Measurements from ENCODE around the gene ATP10A. TPM values are rescaled to one million over a fixed set of nuclear protein-coding genes. Genes with fewer than 3 reads are reported as not detected.

The ATP10A gene
- total RNA-seq, 1 experiment from 2014 or later = not detected

DNA sequence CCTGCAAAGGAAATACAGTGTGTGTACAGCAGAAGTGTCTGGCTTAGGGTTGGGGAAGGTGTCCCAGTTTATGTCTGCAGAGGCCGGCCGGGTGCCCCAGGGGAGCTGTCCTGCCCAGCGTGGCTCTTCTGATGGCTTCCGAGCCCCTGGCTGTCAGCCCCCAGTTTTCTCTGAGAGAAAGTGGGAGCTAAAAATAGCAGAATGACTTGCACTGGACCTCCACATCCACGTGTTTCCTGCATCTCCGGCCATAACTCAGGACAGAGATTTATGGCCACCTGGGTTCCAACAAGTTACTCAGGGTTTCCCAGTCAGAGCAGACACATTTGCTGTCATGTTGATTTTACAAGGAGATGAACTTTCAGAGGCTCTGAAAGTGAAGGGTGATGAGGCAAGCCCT is 192.0 kb downstream of the ATP10A start:
- no peaks in the 10 kb centered on the region for H3K9me3 Mint-ChIP-seq (ENCODE audit: unreplicated experiment)
- no peaks in the 10 kb centered on the region for H3K36me3 ChIP-seq (ENCODE audit: control insufficient read depth, insufficient read depth, low read length)
- TF ChIP-seq, protein P1, sequence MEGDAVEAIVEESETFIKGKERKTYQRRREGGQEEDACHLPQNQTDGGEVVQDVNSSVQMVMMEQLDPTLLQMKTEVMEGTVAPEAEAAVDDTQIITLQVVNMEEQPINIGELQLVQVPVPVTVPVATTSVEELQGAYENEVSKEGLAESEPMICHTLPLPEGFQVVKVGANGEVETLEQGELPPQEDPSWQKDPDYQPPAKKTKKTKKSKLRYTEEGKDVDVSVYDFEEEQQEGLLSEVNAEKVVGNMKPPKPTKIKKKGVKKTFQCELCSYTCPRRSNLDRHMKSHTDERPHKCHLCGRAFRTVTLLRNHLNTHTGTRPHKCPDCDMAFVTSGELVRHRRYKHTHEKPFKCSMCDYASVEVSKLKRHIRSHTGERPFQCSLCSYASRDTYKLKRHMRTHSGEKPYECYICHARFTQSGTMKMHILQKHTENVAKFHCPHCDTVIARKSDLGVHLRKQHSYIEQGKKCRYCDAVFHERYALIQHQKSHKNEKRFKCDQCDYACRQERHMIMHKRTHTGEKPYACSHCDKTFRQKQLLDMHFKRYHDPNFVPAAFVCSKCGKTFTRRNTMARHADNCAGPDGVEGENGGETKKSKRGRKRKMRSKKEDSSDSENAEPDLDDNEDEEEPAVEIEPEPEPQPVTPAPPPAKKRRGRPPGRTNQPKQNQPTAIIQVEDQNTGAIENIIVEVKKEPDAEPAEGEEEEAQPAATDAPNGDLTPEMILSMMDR (IDR thresholded peaks at IDR 0.05; ENCODE audit: insufficient read depth in 1 of 2, low read depth in 1 of 2, low read length in 1 of 2, severe bottlenecking in 1 of 2, unreplicated experiment in 1 of 2) = no peak
- ChIA-PET POLR2A (no interaction called here), CTCF (interaction anchor here (0.6 kb wide), 1 partner anchor 152 kb away, joined by 4 read pairs; no protein-coding TSS in a partner anchor)
- H3K9me3 ChIP-seq = no peaks in the 10 kb centered on the region
- no peak overlapping the region for H3K27ac Mint-ChIP-seq (ENCODE audit: unreplicated experiment)
- H3K4me3 Mint-ChIP-seq (ENCODE audit: unreplicated experiment) = no peak overlapping the region
- peaks cover 10% of the 10 kb centered on the region for H3K4me1 Mint-ChIP-seq (ENCODE audit: low read depth, unreplicated experiment)
- no peak overlapping the region for H3K4me3 ChIP-seq (ENCODE audit: low read depth, low read length)
- no peaks in the 10 kb centered on the region for H3K27me3 Mint-ChIP-seq (ENCODE audit: insufficient read depth, unreplicated experiment)
- no peaks in the 10 kb centered on the region for H3K27me3 ChIP-seq (replicated peaks; ENCODE audit: control insufficient read depth, insufficient read depth, low read length)
- no peaks in the 10 kb centered on the region for H3K36me3 Mint-ChIP-seq (ENCODE audit: insufficient read depth, unreplicated experiment)
- DNase-seq = no peak
- intact Hi-C loops (cut with micrococcal nuclease; ENCODE audit: unreplicated experiment) = loop anchor here (5.0 kb wide), 1 partner anchor 64 kb away; no protein-coding TSS in a partner anchor
- no TSS peak for BruUV-seq (replicated peaks)
- H3K4me1 ChIP-seq = peaks cover 9% of the 10 kb centered on the region; the same call in 1 of the 2 replicates

DNA sequence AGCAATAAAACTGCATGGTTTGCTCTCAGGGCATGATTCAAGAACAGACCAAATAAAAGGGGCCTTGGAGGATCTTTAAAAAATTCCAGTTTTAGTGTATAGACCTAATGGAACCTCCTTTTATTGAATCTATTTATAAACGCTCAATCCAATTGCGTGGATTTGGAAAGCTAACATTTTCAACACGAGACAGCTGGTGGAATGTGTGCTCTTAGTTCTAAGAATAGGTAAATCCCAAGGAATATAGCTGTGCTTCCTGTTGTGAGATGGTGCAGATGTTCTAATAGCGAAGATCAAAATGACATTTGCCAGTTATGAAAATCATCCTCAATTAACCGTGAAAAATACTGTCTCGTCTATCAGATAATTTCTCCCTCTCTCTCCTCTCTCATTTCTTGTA is 192.5 kb downstream of the ATP10A start:
- Histone ChIP-seq H3K4me1 (peaks cover 9% of the 10 kb centered on the region; the same call in 1 of the 2 replicates), H3K36me3 (ENCODE audit: control insufficient read depth, insufficient read depth, low read length) (no peaks in the 10 kb centered on the region), H3K9me3 (no peaks in the 10 kb centered on the region), H3K27me3 (replicated peaks; ENCODE audit: control insufficient read depth, insufficient read depth, low read length) (no peaks in the 10 kb centered on the region), H3K4me3 (ENCODE audit: low read depth, low read length) (no peak overlapping the region)
- Mint-ChIP-seq H3K4me3 (ENCODE audit: unreplicated experiment) (peak overlapping the region; percentile 59), H3K27ac (ENCODE audit: unreplicated experiment) (peak overlapping the region; percentile 69), H3K36me3 (ENCODE audit: insufficient read depth, unreplicated experiment) (no peaks in the 10 kb centered on the region), H3K27me3 (ENCODE audit: insufficient read depth, unreplicated experiment) (no peaks in the 10 kb centered on the region), H3K9me3 (ENCODE audit: unreplicated experiment) (no peaks in the 10 kb centered on the region), H3K4me1 (ENCODE audit: low read depth, unreplicated experiment) (peaks cover 10% of the 10 kb centered on the region)
- ChIA-PET CTCF (no interaction called here), POLR2A (interaction anchor here (1.0 kb wide), 1 partner anchor 34 kb away, joined by 3 read pairs; no protein-coding TSS in a partner anchor)
- no TSS peak for BruUV-seq (replicated peaks)
- TF ChIP-seq, protein P1 (IDR thresholded peaks at IDR 0.05; ENCODE audit: insufficient read depth in 1 of 2, low read depth in 1 of 2, low read length in 1 of 2, severe bottlenecking in 1 of 2, unreplicated experiment in 1 of 2) = no peak
- intact Hi-C loops (cut with micrococcal nuclease; ENCODE audit: unreplicated experiment) = loop anchor here (5.0 kb wide), 1 partner anchor 63 kb away; no protein-coding TSS in a partner anchor
- DNase-seq = no peak

DNA sequence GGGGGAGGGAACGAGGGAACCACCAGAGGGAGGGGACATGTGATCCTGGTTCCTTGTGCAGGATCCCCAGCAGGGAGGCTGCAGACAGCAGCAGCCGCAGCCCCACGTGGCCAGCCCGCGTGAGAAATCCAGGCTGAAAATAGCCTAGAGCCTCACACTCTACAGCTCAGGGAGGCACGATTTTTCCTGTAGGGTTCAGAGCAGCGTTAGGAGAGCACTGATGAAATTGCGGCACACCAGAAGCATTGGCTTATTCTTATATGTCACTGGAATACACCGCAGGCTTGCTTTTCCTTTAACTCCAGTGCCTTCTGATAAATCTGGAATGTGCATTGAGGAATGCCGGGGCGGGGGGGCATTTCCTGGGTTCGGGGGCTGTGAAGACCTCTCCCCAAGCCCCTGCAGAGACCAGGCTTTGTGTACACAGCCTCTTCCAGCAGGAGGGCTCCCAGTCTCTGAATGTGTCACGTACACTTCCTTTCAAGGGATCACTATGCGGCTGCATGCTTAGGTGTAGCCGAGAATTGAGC is 193.0 kb downstream of the ATP10A start:
- CTCF ChIA-PET = no interaction called here
- peaks cover 10% of the 10 kb centered on the region for H3K4me1 Mint-ChIP-seq (ENCODE audit: low read depth, unreplicated experiment)
- peak overlapping the region; percentile 59 for H3K4me3 Mint-ChIP-seq (ENCODE audit: unreplicated experiment)
- no peaks in the 10 kb centered on the region for H3K9me3 ChIP-seq
- no peaks in the 10 kb centered on the region for H3K36me3 Mint-ChIP-seq (ENCODE audit: insufficient read depth, unreplicated experiment)
- H3K4me3 ChIP-seq (ENCODE audit: low read depth, low read length) = peak overlapping the region; percentile 2; the same call in 1 of the 2 replicates
- no peaks in the 10 kb centered on the region for H3K36me3 ChIP-seq (ENCODE audit: control insufficient read depth, insufficient read depth, low read length)
- peaks cover 9% of the 10 kb centered on the region; the same call in 1 of the 2 replicates for H3K4me1 ChIP-seq
- POLR2A ChIA-PET = interaction anchor here (1.0 kb wide), 1 partner anchor 33 kb away, joined by 3 read pairs; no protein-coding TSS in a partner anchor
- TF ChIP-seq, protein P1 (IDR thresholded peaks at IDR 0.05; ENCODE audit: insufficient read depth in 1 of 2, low read depth in 1 of 2, low read length in 1 of 2, severe bottlenecking in 1 of 2, unreplicated experiment in 1 of 2) = no peak
- H3K27me3 Mint-ChIP-seq (ENCODE audit: insufficient read depth, unreplicated experiment) = no peaks in the 10 kb centered on the region
- peak in 1 of 2 experiments; percentile 19 for DNase-seq
- H3K27ac Mint-ChIP-seq (ENCODE audit: unreplicated experiment) = peak overlapping the region; percentile 69
- BruUV-seq (replicated peaks) = no TSS peak
- H3K9me3 Mint-ChIP-seq (ENCODE audit: unreplicated experiment) = no peaks in the 10 kb centered on the region
- H3K27me3 ChIP-seq (replicated peaks; ENCODE audit: control insufficient read depth, insufficient read depth, low read length) = no peaks in the 10 kb centered on the region
- intact Hi-C loops (cut with micrococcal nuclease; ENCODE audit: unreplicated experiment) = loop anchor here (5.0 kb wide), 1 partner anchor 63 kb away; no protein-coding TSS in a partner anchor

All from Caco-2 (cell line).